ENCODE measurements around the gene UNC5C.

UNC5C gene

GRCh38 chr4:95409750-95410149, 139.0 kb downstream of the UNC5C start (continued):
- TF ChIP-seq ZNF280D (tag by site-specific recombination; IDR thresholded peaks at IDR 0.05): no peak
- no peak for TF ChIP-seq ZNF211 (tag by site-specific recombination; IDR thresholded peaks at IDR 0.05; ENCODE audit: low read depth)
- no peak for TF ChIP-seq ZNF776 (tag by site-specific recombination; IDR thresholded peaks at IDR 0.05; ENCODE audit: borderline replicate concordance)
- no peak for TF ChIP-seq KLF9 (tag by site-specific recombination; IDR thresholded peaks at IDR 0.05; ENCODE audit: low read depth)
- TF ChIP-seq ZNF843 (tag by site-specific recombination; IDR thresholded peaks at IDR 0.05): no peak
- TF ChIP-seq ZNF585B (tag by site-specific recombination; IDR thresholded peaks at IDR 0.05): no peak

GRCh38 chr4:95409127-95409526, 139.6 kb downstream of the UNC5C start:
- Histone ChIP-seq H3K36me3 (ENCODE audit: control insufficient read depth in 2 of 2, insufficient read depth in 1 of 2, low read length in 2 of 2) (no peaks in the 10 kb centered on the region), H3K9me3 (ENCODE audit: control insufficient read depth, insufficient read depth, low read depth, low read length) (no peaks in the 10 kb centered on the region), H3K4me1 (ENCODE audit: control insufficient read depth, insufficient read depth, low read length) (no peaks in the 10 kb centered on the region), H3K27ac (ENCODE audit: extremely low read depth, low read depth, low read length) (no peak overlapping the region), H3K4me3 (ENCODE audit: low read depth, low read length) (no peak overlapping the region)
- ChIA-PET POLR2A (no interaction called here), CTCF (no interaction called here)
- TF ChIP-seq PRDM1 (tag by site-specific recombination; IDR thresholded peaks at IDR 0.05) (no peak), ZNF423 (tag by site-specific recombination; IDR thresholded peaks at IDR 0.05) (no peak), KLF1 (tag by site-specific recombination; IDR thresholded peaks at IDR 0.05) (no peak), GLIS2 (tag by site-specific recombination; IDR thresholded peaks at IDR 0.05) (no peak), ZNF571 (tag by site-specific recombination; IDR thresholded peaks at IDR 0.05) (no peak), ZNF692 (tag by site-specific recombination; IDR thresholded peaks at IDR 0.05) (no peak)

- POLR2A ChIA-PET: no interaction called here
Observed at GRCh38 chr4:95402299-95402698, 146.5 kb downstream of the UNC5C start.

More at GRCh38 chr4:95402299-95402698, 146.5 kb downstream of the UNC5C start:
- Histone ChIP-seq H3K4me1 (ENCODE audit: control insufficient read depth, insufficient read depth, low read length) (no peaks in the 10 kb centered on the region), H3K4me3 (ENCODE audit: low read depth, low read length) (no peak overlapping the region), H3K27ac (ENCODE audit: extremely low read depth, low read depth, low read length) (no peak overlapping the region), H3K36me3 (ENCODE audit: control insufficient read depth in 2 of 2, insufficient read depth in 1 of 2, low read length in 2 of 2) (no peaks in the 10 kb centered on the region), H3K9me3 (ENCODE audit: control insufficient read depth, insufficient read depth, low read depth, low read length) (no peaks in the 10 kb centered on the region)
- no peak for TF ChIP-seq ZNF558 (tag by site-specific recombination; IDR thresholded peaks at IDR 0.05)
- TF ChIP-seq ZNF362 (tag by site-specific recombination; IDR thresholded peaks at IDR 0.05): no peak
- no peak for TF ChIP-seq ZNF112 (tag by site-specific recombination; IDR thresholded peaks at IDR 0.05)
- TF ChIP-seq ZNF521 (tag by site-specific recombination; IDR thresholded peaks at IDR 0.05): no peak
- no peak for TF ChIP-seq ZNF645 (tag by site-specific recombination; IDR thresholded peaks at IDR 0.05)
- TF ChIP-seq BCL11B (tag by site-specific recombination; IDR thresholded peaks at IDR 0.05; ENCODE audit: low read depth): no peak
- no peak for TF ChIP-seq GLIS1 (tag by site-specific recombination; IDR thresholded peaks at IDR 0.05)
- CTCF ChIA-PET: no interaction called here

Measured in HEK293 (cell line).